K562 treated with DMSO at 1 percent for 24 hours (cell line): ENCODE measurements around the gene TM7SF3. TPM values are rescaled to one million over a fixed set of nuclear protein-coding genes. Genes with fewer than 3 reads are reported as not detected.

ENCODE experiments used
- total RNA-seq: library from RNA; unstranded; fragments of 300-600 nt; gene quantifications from 2 replicates; pipeline ENCODE4 v1.2.3, GENCODE V29; 2022; ENCODE audit warnings: low read depth; ENCODE audit not compliant: insufficient read depth

Gene TM7SF3
- 34.4 and 39.2 TPM in 2 replicates for total RNA-seq

GRCh38 chr12:27014085-27014858, at the start of gene TM7SF3:
Gene TM7SF3 (minus strand): TSS chr12:27014384. CDS start chr12:27014168, 216 bp downstream.

GRCh38 chr12:26937863-26938700, 76.1 kb downstream of the TM7SF3 start, which contains the start of the genes FGFR1OP2 and INTS13:
Gene FGFR1OP2 (plus strand): TSS chr12:26938470. CDS start chr12:26954159, 15,689 bp downstream.
Gene INTS13 (minus strand): TSS chr12:26937981. CDS start chr12:26936803, 1,178 bp downstream.

Other genes starting within 250 kb of the TM7SF3 start
- 2.5 and 3.0 TPM in 2 replicates for gene ITPR2, start 181.2 kb downstream of the TM7SF3 start, total RNA-seq
- gene INTS13, start 76.4 kb downstream of the TM7SF3 start, total RNA-seq: 16.1 and 23.1 TPM in 2 replicates
- 33.1 and 37.1 TPM in 2 replicates for gene FGFR1OP2, start 75.9 kb downstream of the TM7SF3 start, total RNA-seq
- 17.5 and 21.5 TPM in 2 replicates for gene MED21, start 8.2 kb upstream of the TM7SF3 start, total RNA-seq
- not detected in 2 replicates for gene C12orf71, start 68.2 kb upstream of the TM7SF3 start, total RNA-seq
- gene STK38L, start 229.9 kb upstream of the TM7SF3 start, total RNA-seq: 5.2 and 8.5 TPM in 2 replicates